HT-29 (cell line): ENCODE data around the gene WAPL. TPM values are rescaled to one million over a fixed set of nuclear protein-coding genes. Genes with fewer than 3 reads are reported as not detected.

Source experiments
- DNase-seq: peaks from one replicate; pipeline ENCODE4 v3.0.0-alpha.2; 2015; ENCODE audit warnings: low spot score
- total RNA-seq: library from RNA; depleted of rRNA; stranded (reverse); fragments of >200 nt; shearing (Covaris generic); gene quantifications from 2 replicates; pipeline ENCODE4 v1.2.3, GENCODE V29; 2014

Gene WAPL
- total RNA-seq, 1 experiment from 2014 or later = 20.8 TPM

DNA sequence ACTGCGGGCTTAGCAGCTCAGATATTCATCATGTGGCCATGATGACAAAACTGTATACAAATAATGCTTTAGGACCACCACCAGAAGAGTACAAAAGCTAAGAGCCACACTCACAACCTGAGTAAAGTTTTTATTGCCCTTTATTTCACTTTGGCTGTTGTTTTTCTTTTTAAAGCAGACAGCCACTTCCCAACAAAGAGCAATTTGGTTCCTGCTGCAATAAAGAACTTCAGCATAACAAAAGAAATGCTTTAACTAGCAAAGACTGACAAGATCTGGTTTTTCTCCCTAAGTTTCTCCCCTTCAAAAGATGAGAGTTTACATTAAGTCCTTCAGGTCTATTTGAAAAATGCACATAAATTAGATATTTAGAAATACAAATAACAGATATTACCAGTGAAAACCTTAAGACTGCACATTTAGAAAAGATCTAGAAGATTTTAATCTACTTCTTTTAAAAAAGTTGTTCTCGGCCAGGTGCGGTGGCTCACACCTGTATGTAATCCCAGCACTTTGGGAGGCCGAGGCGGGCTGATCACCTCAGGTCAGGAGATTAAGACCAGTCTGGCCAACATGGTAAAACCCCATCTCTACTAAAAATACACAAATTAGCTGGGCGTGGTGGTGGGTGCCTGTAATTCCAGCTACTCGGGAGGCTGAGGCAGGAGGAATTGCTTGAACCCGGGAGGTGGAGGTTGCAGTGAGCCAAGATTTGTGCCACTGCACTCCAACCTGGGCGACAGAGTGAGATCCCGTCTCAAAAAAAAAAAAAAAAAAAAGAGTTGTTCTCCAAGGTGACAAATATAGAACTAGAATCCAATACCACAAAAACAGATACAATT is 59.4 kb downstream of the WAPL start:
- DNase-seq = no peak

DNA sequence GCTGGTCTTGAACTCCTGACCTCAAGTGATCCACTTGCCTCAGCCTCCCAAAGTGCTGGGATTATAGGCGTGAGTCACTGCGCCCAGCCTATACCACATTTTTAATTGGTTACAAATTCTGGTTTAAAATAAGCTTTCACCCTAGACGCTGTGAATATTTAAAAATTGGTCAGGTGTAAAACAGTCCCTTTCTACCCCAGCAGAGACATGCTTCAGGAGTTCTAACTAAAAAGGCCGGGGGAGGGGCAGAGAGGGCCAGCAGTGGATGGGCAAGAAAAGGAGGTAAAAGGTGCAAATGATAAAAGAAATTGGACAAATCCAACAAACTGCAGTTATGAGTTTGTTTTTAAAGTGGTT is 70.0 kb downstream of the WAPL start:
- no peak for DNase-seq

DNA sequence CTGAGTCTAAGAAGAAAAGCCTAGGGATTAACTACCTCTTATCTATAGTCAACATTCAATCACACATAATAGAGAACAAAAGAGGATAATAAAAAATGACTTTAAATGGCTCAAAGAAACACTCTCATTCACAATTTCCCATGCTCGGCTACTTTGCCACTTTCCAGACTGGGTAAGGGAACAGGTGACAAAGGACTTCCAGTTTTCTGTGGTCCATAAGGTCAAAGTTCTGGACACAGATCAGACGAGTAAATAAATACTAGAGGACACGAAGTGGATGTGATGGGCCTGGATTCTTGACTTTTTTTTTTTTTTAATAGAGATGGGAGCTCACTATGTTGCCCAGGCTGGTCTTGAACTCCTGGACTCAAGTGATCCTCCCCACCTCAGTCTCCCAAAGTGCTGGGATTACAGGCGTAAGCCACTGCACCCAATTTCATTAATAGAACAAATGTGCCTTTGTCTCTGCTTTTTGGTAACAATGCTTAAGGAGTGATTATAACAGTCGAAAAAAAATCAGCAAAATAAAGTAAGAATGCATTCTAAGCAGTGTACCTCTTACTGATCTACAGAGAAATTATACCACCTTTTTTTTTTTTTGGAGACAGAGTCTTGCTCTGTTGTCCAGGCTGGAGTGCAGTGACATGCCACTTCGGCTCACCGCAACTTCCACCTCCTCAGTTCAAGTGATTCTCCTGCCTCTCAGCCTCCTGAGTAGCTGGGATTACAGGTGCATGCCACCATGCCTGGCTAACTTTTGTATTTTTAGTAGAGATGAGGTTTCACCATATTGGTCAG is 70.6 kb downstream of the WAPL start:
- DNase-seq = no peak

DNA sequence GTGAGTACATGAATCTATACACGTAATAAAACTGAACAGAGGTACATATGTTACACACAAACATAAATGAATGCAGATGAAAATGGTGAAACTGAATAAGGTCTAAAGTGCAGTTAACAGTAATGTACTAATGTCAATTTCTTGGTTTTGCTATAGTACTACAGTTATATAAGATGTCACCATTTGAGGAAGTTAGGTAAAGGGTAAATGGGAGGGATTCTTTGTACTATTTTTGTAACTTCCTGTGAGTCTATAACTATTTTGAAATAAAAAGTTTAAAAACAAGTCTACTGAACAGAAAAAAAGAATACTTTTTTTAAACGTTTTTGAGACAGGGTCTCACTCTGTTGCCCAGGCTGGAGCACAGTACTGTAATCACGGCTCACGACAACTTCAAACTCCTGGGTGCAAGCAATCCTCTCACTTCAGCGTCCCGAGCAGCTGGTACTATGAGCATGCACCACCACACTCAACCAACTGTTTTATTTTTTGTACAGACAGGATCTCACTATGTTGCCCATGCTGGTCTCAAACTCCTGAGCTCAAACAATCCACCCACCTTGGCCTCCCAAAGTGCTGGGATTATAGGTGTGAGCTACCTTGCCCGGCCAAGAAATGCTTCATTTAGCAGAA is 71.5 kb downstream of the WAPL start:
- no peak for DNase-seq

DNA sequence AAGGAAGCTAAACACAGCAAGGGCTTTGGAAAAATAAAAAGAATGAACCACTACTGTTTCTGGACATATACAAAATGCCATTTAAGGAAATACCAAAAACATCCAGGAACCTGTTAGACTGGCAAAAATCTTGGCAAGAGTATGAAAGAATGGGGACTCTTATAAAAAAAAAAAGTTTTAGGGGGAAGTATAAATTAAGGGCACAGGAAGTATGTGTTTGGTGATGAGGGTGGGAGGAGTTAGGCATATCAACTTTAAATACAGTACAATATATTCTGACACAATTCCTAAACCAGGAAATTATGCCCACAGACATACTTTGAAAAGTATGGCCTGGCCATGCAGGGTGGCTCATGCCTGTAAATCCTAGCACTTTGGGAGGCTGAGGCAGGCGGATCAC is 74.2 kb downstream of the WAPL start:
- DNase-seq = no peak

DNA sequence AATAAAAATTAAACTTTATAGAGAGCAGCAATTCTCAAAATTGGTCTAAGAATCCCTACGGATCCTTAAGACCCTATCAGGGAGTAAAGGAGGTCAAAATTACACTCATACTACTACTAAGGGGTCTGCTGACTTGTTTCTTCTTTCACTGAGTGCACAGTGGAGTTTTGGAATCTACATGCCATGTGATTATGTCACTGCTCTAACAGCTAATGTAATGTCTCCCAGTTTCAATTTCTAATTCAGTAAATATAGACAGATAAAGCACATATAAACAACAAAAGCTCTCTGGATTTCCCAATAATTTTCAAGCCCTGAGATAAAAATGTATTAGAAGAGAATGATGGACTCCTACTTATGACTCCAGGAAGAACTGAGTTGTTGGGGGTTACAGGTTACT is 74.6 kb downstream of the WAPL start:
- no peak for DNase-seq

DNA sequence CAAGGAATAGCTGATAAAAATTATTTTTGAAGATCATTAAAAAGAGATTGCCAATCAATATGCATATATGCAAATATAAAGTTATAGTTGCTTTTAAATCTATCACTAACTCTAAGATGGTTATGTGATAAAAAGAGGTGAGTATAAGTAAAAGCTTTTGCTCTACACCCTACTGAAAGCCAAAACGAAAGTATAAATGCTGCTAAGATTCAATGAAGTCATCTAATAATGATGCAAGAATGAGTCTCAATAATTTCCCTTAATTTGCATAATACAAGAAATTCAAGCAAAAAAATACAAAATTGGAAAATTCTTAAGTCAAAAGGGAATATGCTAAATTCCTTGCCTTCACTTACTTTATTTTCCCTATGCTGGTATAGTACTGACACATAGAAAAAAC is 75.2 kb downstream of the WAPL start:
- no peak for DNase-seq

DNA sequence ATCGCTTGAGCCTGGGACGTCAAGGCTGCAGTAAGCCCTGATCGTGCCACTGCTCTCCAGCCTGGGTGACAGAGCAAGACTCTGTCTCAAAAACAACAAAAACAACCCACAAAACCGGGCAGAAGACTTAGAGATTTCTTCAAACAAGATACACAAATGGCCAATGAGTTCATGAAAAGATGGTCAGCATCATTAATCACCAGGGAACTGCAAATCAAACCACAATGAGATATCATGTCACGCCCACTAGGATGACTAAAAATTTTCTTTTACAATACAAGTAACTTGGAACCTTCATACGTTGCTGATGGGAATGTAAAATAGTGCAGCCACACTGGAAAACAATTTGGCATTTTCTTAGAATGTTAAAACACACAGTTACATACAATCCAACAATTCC is 77.7 kb downstream of the WAPL start:
- no peak for DNase-seq

DNA sequence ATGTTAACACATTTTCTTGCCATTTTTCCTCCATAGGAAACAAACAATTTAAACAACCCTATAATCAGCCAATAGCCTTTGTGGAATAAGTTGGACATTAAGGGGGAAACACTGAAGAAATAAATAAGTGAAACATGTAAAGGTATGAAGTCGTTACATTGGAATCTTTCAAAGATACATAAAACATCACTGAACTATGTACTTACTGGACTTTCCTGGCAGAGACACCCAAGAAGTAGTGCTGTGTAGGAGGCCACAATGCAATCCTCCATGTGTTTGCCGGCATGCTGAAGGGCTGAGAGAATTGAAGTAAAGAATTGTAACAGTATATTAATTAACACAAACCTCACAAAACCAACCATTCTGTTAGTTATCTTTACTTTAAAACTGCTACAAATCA is 78.5 kb downstream of the WAPL start:
- no peak for DNase-seq

DNA sequence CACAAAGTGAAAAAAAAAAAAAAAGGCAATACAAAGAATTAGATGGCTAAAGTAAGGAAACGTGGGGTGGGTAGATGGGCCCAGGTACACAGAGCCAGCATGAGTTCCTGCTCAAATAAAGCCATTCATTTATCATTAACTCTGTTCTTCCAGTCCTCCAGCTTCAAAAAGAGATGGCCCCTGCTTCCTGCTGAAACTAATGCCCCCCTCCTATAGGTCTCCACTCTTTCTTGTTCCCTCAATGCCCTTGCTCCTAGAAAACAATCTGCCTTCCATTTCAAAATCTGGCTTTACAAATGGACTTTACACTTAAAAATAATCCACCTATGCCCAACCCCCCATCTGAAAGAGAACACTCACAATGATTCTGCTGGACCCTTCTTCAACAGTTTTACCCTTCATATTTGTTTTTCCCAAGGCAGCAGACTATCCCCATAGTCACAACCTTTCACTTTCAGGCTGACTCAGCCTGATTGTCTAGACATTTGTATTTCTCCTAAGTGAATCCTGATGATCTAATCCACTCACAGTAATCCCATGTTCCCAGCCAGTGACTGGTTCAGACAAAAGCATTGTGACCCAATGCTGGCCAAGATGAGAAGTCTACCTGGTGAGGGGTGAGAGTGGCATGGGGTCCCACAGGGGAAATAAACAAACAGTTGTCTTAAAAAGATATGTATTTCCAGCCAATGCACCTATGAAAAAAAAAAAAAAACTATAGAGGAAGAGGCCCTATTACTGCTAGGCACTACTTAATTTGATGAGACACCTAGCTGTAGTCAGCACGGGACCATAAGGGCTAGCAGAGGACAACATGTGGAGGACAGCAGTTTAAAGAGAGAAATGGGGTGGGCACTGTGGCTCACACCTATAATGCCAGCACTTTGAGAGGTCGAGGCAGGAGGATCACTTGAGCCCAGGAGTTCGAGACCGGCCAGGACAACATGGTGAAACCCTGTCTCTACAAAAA is 80.4 kb downstream of the WAPL start:
- DNase-seq = no peak

DNA sequence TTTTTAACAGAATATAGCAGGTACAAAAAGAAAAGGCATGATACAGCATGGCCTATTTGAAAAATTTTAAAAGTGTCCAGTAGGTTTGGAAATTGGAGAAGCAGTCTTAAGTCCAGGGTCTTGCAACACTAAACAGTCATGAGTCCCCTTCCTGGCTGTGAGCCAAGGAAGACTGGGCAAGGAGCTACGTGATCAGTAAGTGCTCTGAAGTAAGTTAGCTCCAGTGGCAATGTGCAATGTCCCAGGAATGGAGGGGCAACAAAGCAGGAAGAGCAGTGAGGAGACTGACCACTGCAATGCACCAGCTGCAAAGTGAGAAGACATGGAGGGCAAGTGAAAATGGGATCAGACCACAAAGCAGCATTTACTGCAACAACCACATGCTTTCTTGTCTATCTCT is 82.0 kb downstream of the WAPL start:
- DNase-seq = peak; percentile 16

DNA sequence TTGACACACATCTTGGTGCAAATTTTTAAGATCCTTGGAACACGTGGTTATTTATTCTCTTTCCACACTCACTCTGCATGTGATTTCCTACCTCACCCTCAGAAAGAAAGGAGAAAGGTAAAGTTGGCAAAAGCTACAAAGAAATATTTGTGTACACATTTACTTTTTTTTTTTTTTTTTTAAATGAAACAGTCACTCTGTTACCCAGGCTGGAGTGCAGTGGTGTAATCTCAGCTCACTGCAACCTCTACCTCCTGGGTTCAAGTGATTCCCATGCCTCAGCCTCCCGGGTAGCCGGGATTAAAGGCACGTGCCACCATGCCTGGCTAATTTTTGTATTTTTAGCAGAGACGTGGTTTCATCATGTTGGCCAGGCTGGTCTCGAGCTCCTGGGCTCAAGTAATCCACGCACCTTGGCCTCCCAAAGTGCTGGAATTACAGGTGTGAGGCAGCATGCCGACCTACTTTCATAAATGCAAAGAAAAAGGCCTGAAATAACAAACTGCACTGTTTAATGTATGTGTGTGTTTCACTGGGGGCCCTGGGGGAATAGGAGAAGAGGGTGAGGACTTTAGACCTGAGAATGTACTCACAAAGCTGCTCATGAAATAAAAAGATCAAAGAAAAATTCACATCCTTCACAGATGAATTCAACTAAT is 83.4 kb downstream of the WAPL start:
- no peak for DNase-seq

DNA sequence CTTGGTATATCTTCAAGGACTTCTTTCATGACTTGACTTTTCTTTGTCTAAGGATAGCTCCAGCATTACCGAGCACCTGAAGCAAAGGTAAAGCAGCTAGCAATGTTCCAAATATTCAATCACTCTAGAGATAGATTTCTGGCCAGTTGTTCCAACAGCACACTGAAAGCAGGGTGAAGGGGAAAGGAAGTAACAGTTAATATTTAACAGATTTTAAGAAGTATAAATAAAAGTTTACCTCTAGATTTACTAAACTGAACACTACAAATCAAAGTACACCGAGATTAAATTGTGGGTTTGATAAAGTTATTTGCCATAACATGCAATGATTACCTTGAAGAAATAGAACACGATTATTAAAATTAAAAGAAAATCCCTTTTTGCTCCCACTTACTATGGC is 84.1 kb downstream of the WAPL start:
- no peak for DNase-seq

DNA sequence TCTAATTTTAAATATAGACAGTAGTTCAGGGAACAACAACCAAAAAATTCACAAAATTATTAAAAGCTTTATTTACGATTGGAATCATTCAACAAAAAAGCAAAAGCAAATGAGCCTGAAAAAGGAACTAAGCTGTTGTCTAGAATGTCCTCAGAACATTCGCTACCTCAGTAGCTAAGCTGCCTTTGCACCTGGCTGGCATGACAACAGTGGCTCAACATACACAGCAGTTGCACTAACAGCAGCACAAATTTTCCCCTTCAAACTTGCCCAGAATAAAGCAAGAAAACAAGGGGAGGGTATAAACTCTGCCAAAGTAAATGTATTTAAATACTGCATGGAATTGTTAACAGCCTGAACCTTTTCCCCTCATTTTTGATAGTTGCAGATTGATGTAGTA is 84.6 kb downstream of the WAPL start:
- no peak for DNase-seq

DNA sequence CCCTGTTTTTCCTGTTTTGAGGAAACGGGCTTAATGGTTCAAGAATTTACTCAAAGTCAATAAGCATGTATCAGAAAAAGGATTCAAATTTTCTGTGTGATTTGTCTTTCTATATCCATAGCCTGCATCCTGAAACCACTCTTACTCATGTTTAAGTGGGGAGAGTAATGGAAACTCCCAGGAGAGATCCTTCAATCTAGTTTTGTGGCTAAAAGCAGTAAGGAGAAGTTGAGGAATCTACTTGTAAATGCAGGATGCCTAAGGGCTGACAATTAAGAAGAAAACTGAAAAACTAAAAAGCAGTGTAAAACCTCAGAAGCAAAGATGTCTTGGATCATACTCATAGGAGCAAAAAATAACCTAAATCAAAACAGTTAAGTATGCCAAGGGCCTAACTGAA is 86.9 kb downstream of the WAPL start:
- no peak for DNase-seq

DNA sequence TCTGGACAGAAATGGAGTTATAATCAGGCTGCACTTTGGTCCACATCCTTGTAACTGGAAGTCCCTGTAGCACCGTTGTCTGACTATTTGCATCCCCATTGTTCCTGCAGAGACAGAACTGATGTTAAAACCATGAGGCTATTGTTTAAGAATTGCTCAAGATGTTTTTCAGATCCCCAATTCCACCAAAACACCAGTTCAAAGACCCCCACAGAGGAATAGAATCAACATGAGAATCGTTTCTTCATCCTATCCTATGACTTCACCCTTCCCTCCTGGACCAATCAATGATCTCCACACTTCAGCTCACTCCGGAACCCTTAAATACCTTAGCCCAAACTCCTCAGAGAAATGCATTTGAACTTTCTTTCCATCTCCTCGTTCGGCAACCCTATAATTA is 97.9 kb downstream of the WAPL start:
- DNase-seq = no peak

DNA sequence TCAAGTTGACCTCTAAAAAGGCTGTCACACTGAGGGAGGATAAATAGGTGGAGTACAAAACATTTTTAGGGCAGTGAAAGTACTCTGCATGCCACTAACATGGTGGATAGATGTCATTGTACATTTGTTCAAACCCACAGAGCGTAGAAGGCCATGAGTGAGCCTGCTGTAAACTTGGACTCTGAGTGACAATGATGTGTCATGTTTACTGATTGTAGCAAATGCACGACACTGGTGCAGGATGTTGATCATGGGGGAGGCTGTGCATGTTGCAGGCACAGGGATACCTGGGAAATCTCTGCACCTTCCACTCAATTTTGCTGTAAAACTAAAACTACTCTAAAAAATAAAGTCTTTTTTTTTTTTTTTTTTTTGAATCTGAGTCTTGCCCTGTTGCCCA is 102.5 kb downstream of the WAPL start:
- no peak for DNase-seq

DNA sequence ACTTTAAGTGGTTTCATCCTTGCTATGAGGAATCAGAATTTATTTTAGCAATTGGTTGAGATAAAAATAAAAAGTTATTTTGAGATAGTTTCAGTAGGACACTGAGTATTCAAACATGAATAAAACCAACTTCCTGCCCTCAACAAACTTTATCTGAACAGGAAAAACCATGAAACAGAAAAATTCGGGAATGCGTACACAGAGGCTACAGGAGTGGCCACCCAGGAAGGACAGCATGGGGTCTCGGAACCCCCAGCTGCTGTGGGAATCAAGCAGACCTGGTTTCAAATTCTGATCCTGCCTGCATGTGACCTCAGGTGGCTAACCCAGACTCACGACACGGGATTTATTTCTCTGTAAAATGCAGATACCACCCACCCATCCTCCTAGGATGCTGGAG is 106.0 kb downstream of the WAPL start:
- DNase-seq = no peak

DNA sequence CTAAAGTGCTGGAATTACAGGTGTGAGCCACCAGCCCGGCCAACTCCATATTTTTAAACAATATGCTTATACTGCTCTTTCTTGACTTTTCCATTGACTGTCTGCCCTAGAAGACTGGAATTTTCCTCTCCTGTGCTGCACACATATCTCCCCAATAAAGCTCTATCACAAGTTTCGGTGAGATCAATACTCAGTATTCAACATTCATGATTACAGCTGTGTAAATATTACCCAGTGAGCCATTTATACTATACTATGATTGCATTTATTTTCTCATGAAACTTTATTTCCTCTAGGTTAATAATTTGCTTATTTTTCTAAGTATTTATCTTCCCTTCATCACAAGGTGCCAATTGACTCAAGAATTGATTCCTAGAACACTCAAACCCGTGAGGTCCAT is 106.5 kb downstream of the WAPL start:
- DNase-seq = no peak

DNA sequence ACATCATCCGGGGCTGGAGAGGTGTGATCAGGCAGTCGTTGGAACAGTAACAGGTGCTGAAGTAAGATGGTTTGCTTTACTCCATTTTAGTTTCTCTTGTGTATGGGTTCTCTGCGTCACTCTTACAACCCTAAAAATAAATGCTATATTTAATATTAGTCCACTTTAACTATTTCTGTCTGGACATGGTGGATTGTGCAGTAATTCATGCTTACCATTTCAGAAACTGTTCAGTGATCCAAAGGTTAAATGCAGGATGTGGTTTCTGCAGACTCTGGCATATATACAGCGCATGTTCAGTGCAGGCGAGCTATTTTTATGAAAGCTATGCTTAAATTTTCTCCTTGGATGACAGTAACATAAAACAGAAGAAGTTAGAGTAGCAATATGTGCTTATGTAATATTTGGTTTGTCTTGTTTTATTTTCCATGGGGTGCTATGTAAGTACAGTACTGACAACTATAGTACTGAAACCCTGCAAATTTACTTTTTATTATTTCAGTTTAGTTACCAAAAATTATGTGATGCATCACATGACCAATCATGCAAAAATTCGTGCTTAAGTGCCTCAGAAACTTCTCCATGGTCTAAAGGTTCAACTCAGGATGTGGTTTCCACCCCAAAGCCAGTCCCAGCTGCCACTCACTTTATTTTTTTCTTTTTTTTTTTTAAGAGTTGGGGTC is 108.4 kb downstream of the WAPL start:
- DNase-seq = no peak
